Uterus (tissue), 2 donors: Measurements from ENCODE around the gene CENPN.

Source experiments
- CTCF ChIP-seq, 4 experiments: fragments of 200-600 bp in 2 of 4; fragments of 450-650 bp in 2 of 4; sonication (generic) in 2 of 4; IDR thresholded peaks; one replicate each; pipeline ENCODE4 v1.5.1; 2016 to 2019; ENCODE audit warnings: antibody characterized with exemption in 4 of 4, mild to moderate bottlenecking in 2 of 4, moderate library complexity in 1 of 4
- POLR2A ChIP-seq, 2 donors: fragments of 450-650 bp; IDR thresholded peaks; one replicate each; pipeline ENCODE4 v1.6.1; 2016; ENCODE audit warnings: antibody characterized with exemption in 2 of 2, mild to moderate bottlenecking in 1 of 2, moderate library complexity in 1 of 2

GRCh38 chr16:80972611-80973010, 34.4 kb upstream of the CENPN start:
- TF ChIP-seq CTCF (IDR thresholded peaks at IDR 0.05) (no peak), POLR2A (IDR thresholded peaks at IDR 0.05) (no peak)
